EL (cell line): Measurements from ENCODE around the gene SYCP3.
"Not testable (repeated sequence)": the region's sequence is repeated elsewhere in the genome, so short reads cannot be mapped to it uniquely, and the experiment has no call there.

Experiments
- DNase-seq: peaks from one replicate; pipeline ENCODE4 v3.0.0-alpha.2; 2016

SYCP3 gene

DNA sequence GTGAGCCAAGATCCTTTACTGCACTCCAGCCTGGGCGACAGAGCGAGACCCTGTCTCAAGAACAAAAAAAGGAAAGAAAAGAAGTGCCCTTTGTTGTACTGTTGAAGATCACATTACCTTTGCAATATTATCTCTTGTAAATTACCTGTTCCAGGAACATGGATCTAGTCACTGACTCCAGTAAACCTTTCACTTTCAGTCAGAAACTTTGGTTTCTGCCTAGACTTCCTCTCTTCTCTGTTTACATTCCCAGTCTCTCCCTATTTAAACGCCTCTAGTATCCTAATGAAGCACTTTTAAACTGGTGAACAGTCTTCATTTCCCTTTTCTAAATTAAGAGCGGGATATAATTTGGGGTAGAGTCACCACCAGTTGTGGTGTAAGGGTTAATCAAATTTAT is 29.0 kb downstream of the SYCP3 start:
- no peak for DNase-seq

DNA sequence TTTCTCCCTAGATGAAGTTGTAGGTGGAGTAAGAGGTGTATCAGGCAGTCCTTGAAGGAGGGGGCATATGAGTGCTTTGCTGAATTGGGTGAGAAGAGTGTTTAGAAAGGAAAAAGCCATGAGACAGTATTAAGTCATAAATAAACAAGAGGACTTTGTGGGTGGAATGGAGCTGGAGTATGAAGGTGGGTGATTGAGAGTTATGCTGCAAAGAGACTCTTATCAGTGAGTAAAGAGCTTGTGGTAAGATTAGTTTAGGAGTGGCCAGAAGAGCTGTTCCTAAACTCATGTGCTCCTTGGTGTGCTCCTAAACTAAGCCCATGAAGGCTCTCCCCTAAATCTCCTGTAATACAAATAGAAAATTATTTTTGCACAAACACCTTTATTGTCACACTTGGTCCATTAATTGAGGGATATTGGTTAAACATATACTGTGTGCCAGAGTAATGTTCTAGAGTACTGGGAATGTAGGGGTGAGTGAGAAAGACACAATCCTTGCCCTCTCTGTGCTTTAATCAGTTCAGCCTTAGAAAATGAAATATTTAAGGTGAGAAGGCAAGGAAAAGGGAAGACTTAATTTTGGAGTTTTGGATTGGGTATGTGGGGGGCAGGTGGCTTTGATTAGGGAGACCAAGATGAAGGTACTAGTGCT is 32.0 kb downstream of the SYCP3 start:
- no peak for DNase-seq

DNA sequence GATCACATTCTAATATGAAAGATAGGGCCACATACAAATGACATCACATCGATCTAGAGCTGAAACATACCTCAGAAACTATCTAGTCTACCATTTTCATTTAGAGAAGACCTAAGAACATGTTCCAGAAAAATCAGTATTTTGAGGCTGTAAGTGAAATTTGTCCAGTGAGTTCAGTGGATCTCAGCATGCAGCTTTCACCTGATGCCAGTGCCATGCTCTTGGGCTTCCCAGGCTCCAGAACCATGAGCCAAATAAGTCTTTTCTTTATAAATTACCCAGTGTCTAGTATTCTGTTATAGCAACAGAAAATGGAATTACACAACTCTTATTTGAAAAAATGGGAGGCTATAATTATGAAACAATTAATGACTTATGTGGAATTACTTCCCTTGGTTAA is 32.9 kb downstream of the SYCP3 start:
- no peak for DNase-seq

DNA sequence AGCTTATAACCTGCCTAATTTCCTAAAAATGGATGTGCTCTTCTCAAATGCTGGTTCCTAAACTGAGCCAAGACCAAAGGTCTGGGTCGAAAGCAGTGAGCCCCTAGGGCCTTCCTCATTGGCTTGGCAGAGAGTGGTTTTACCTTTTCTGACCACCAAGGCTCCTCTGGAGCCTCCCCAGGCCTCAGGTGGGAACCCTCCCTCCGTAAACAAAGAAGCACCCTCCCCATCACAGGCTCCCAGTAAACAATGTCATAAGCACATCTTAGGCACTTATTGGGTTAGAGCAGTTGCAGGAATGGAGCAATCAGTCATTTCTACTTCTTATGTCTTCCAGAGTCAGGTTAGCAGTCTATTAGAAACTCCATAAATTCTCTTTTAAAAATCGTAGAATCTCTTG is 35.8 kb downstream of the SYCP3 start:
- DNase-seq, result no peak

DNA sequence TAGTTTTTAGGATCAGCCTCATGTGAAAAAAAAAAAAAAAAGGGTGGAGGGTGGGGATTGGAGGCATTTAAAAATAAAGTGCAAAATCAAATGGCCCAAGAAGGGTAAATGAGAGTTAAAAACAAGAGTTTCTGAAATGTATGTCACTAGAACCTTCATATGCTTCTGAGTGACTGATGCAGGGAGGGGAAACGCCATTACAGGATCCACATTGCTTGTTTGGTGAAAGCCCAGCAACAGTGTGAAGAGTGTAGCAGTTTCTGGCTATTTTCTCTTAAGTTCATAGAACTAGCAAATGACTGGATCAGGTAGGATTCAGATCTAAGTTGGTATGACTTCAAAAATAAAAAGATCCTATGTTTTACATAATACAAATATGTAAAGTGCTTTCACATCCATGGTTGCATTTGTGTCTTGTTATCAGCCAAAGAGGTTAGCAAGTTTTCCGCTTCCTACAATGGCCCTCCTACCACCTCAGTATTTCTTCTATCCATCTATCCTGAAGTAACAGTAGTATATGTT is 38.9 kb downstream of the SYCP3 start:
- no peak for DNase-seq

DNA sequence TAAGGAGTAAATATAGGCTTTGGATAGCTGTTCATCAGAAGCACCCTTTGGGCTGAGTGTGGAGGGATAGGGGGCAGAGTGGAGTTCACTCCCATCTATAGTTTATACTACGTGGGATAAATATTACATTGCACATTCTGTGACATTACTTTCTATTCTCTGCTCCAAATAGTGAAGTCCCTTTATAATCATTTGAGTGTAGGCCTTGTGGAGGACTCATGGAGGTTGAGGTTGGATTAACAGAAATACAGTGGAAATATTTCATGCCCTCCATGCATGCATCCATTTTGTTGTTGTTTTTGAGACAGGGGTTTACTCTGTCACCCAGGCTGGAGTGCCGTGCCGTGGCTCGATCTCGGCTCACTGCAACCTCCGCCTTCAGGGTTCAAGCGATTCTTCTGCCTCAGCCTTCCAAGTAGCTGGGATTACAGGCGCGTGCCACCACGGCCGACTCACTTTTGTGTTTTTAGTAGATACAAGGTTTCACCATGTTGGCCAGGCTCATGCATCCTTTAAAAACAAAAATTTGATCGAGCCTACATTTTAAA is 40.4 kb downstream of the SYCP3 start:
- peak; percentile 23 for DNase-seq

DNA sequence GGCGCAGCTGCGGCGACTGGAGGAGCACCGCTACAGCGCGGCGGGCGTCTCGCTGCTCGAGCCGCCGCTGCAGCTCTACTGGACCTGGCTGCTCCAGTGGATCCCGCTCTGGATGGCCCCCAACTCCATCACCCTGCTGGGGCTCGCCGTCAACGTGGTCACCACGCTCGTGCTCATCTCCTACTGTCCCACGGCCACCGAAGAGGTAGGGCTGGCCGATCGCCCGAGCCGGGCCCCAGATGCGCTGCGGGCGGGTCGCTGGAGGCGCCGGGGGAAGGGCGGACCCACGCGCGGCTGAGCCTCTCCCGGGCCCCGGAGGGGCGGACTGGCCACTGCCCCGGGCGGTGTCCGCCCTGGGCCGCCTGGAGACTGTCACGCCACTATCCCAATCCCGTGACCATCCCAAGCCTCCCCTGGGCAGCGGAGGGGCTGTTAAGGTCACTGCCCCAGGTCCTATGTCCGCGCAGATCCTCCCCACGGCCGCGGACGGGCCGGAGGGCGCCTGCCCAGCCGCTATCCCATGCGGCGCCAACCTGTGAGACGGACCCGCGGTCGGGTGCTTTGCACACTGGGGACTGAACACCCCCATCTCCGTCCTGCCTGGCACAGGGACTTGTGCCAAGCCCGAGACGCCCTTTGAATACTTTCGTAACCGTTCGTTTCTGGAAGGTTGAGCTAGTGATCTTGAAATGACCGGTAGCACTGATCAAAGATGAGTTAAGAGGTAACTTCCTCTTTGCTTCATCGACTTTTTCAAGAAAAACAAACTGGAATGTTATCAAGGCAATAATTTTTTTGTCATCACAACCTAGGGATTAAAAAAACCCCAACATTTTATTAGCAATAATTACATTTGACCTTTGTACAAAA is 41.1 kb downstream of the SYCP3 start:
- peak; percentile 46 for DNase-seq

DNA sequence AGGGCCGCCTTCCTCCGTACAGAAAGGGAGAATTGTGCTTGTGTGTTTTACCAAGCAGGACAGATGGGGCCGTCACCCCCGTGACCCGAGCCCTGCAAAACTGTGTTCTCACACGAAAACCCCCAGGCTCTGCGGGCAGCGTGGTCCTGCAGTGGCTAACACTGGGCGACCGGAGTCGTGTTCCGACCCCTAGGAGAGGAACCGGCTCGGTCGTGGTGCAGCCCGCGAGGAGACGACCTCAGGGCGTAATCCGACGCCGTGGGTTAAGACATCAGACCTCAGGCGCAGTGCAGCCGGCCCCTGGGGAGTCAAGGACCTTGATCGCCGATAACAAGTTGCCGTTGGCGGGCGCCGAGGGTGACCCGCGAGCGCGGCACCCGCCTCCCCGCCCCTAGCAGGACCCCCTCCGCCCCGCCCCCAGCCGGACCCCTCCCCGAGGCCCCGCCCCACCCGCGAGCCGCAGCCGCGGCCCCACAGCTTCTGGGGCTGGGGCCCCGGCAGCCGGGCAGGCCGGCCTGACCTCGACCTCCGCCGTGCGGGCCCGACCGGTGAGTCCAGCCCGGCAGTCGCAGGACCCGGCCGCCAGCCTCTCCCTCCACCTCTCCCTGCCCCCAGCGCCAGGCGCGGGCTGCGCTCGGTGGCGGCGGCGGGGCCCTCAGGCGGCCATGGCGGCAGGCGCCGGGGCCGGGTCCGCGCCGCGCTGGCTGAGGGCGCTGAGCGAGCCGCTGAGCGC is 41.9 kb downstream of the SYCP3 start, which contains the start of gene CHPT1:
CHPT1 (plus strand) TSS at position 444 of the 733 bp plus-strand sequence; CDS start at position 666, 222 bp downstream.
- peak; percentile 58 for DNase-seq

DNA sequence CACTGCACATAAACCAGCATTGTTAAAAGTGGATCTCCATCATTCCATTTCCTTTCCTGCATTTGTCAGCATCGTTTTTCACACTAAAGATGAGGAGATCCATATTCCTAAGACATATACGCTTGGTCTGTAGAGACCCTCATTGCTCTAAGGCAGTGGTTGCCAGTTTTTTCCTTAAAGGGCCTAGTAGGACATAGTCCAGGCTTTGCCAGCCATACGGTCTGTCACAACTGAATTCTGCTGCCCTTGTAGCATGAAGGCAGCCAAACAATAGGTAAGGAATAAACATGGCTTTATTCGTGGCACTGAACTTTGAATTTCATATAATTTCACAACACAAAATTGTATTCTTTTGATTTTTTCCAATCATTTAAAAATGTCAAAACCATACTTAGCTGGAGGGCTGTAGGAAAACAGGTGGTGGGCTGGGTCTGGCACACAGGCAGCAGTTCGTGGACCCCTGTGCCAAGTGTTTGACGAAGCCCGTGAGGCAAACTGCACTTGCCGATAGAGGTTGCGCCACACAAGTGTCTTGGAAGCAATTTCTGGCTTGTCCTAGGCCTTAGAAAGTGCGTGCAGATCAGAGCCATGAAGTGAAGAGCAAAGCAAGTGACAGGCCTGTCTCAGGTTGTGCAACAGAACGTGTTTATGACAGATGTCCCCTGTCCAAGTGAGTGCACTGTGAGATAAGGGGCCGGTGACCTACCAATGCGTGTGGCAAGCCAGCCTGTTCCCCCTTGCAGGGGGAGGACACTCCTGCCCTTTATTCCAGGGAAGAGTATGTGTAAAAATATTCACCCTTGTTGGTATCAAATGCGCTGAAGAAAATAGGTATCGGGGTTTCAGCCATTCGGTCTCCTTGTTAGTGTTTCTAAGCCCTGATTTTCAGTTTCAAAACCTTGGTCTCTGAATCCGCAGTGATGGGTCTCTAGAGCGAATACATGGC is 42.7 kb downstream of the SYCP3 start:
- DNase-seq, result no peak

DNA sequence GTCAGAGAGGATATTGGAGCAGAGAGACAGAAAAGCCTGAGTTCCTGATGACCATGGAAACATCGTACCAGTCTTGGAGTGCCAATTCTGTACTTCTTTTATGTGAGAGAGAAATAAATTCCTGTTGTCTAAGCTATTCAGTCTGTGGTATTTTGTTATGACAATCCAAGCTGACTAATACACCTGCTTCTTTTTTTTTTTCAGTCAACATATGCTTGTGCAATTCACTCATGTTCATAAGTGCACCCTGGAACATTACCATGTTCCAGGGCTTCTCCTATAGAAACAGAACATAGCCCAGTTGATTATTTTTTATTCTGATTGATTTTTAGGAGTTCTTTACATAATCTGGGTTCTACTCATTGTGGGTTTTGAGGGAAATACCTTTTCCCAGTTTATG is 43.6 kb downstream of the SYCP3 start:
- DNase-seq, result peak; percentile 13

DNA sequence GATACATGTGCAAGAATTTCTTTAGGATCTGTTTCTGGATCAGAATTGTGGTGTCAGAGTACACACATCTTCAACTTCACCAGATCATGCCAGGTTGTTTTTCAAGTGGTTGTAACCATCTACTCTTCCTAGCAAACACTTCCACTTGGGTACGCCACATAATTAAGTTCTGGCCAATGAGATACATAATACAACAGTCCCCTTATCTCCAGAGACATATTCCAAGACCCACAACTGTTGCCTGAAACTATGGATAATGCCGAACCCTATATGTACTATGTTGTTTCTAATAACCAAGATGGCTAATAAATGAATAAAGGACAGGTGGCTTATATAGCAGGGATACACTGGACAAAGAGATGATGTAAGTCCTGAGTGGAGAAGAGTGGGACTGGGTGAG is 44.3 kb downstream of the SYCP3 start:
- no peak for DNase-seq

DNA sequence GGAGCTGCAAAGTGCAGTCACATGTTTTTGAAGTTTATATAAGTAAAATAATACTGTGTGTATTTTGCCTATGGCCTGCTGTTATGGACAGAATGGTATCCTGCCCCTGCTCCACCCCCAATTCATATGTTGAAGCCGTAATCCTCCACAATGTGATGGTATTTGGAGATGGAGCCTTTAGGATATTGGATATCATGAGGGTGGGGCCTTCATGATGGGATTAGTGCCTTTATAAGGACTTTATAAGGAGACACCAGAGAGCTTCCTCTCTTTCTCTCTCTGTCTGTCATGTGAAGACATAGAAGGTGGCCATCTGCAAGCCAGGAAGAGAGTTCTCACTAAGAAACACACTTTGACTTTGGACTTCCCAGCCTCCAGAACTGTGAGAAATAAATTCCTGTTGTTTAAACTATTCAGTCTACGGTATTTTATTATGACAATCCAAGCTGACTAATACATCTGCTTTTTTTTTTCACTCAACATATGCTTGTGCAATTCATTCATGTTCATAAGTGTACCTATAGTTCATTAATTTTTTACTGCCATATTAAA is 44.9 kb downstream of the SYCP3 start:
- DNase-seq, result no peak

DNA sequence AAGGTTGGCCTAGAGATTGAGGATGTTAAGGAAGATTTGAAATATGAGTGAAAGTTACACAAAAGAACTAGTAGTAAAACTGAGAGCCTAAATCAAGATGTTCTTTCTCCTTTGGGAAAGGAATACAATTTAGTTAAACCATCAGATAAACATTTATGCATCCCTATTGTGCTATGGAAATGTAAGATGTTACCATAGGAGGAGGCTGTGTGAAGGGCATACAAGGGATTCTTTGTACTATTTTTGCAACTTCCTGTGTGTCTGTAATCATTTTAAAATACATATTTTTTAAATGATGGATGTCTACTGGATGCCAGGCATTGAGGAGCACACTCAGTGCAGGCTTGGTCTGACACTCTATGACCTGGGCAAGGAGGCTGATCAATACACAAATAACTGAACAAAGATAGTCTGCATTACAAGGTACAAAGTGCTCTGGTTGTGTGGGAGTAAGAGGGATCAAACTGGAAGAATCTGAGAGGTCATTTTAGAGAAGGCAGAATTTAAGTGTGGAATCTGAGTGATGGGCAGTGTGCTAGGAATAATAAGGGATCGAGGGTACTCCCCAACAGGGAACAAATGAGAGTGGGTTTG is 47.7 kb downstream of the SYCP3 start:
- DNase-seq, result no peak

DNA sequence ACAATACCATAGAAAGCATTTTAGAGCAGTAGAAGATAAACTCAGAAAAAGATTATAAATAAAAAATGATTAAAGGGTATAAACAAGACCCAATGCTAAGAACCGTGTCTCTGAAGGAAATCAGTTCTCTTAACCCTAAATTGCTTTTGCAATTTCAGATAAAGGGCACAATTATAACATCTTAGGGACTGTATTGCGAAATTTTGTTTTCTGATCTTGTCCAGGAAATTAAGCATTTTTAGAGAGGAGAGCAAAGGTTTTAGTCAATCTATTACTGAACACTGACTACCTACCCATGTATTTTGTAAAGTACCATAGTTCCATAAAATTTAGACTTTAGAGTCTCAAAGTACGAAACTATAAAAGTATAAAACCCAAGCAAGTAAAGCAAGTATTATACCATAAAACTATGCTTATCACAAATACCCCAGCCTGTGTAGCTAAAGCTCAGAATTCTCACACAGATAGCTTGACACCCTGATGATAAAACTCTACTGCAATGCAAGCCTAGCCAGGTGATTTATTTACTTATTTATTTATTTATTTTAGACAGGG is 48.6 kb downstream of the SYCP3 start:
- no peak for DNase-seq

DNA sequence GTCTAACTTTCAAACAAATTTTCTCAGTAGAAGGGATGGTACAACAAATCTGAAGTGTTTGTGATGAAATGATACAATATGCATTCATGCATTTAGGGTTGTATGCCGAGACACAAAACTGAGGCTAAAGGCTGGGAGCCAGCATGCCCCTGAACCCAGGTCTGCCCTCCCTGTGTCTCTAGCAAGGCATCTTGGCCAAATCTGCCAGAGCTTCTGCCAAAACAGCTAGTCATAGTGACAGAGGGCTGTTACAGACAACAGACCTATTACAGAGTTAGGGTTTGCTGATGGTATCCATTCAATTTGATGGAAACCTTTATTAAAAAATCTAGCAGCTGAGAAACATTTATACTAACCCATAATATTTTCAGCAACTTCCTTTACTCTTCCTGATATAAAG is 53.1 kb downstream of the SYCP3 start:
- no peak for DNase-seq

DNA sequence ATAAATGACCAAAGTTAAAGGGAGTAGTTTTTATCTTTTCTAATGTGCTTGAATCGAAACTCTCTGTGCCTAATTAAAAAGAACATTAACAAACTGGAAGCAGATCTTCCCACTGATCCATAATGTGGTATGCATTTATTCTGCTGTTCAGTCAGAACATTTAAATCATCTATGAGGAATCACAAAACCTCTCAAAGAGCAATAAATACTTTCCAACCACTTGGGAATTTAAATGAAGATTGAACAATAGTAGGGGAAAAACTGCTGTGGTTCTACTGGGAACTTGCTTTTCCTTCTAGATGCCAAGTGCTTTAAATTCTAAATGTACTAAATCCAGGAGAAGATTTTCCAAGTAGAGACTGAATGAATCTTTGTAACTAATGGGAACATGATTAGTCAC is 54.2 kb downstream of the SYCP3 start:
- DNase-seq, result no peak

DNA sequence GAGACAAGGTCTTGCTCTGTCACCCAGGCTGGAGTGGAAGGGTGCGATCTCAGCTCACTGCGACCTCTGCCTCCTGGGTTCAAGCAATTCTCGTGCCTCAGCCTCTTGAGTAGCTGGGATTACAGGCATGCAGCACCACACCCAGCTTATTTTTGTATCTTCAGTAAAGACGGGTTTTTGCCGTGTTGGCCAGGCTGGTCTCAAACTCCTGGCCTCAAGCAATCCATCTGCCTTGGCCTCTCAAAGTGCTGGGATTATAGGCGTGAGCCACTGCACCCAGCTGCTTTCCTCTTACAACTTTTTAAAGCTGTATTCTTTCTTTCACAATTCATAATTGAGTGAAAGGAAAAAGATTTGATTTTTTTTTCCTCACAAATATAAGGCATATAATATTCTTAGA is 57.6 kb downstream of the SYCP3 start:
- not testable (repeated sequence) for DNase-seq

DNA sequence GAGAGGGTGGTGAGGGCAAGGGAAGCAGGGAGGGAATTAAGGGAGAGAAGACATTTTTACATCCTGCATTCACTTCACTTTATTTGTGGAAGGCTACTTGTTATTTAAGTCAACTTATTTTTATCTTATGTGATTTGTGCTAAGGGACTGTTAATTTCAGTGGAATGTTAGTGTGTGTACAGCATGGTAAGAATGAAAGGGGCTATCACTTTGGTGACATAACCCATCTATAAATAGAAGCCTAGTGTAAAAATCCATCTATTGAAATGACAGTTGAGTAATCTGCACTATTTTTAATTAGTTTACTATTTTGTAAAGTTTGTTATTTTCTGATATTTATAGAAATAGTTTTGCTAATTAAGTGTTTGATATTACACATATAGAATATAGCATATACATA is 58.6 kb downstream of the SYCP3 start:
- DNase-seq, result no peak

DNA sequence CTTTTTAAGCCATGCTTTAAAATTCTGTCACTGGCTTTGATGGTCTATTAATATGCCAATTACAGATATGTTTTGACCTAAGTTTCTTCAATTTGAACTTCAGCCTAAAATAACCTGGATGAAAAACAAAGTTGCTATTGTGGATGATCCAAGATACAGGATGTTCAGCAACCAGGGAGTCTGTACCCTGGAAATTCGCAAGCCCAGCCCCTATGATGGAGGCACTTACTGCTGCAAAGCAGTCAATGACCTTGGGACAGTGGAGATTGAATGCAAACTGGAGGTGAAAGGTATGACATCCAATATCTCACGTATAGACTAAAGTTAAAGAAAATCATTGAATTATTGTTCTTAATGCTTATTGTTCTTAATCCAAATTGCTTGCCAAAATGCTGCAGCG is 59.0 kb downstream of the SYCP3 start:
- no peak for DNase-seq
